ENCODE data around the gene ATAT1. TPM values are rescaled to one million over a fixed set of nuclear protein-coding genes. Genes with fewer than 3 reads are reported as not detected.

ATAT1 gene
- total and polyA plus RNA-seq, 2 of the 13 experiments (the other 11 are each of a cell fraction or from before 2014, with no cell fraction given), result 9.2 to 23.6 TPM

GRCh38 chr6:30617565-30618269 is 9.0 kb upstream of the ATAT1 start, which contains the start of gene MRPS18B (continued):
- TF ChIP-seq FOXP1 (IDR thresholded peaks at IDR 0.05) (no peak), FOXP1 (CRISPR knock-in tag; IDR thresholded peaks at IDR 0.05) (no peak), ZEB1 (IDR thresholded peaks at IDR 0.05; ENCODE audit: insufficient replicate concordance, low read depth) (peak; percentile 43), STAT6 (CRISPR knock-in tag; IDR thresholded peaks at IDR 0.05; ENCODE audit: borderline replicate concordance) (peak; percentile 20; the same call in 1 of the 2 replicates), ZBTB38 (CRISPR knock-in tag; IDR thresholded peaks at IDR 0.05) (peak; percentile 60), PCBP1 (IDR thresholded peaks at IDR 0.05; ENCODE audit: borderline replicate concordance, low read depth, low read length) (0 out of 2 replicates have a peak, but pooled peaks have one; percentile 10), PRMT3 (CRISPR knock-in tag; IDR thresholded peaks at IDR 0.05; ENCODE audit: borderline replicate concordance, low read depth) (no peak), SSRP1 (CRISPR knock-in tag; IDR thresholded peaks at IDR 0.05) (no peak; the same call in 1 of the 2 replicates), RFX5 (IDR thresholded peaks at IDR 0.05; ENCODE audit: low read depth, low read length) (no peak), RERE (CRISPR knock-in tag; IDR thresholded peaks at IDR 0.05; ENCODE audit: low read depth) (no peak), CHCHD3 (CRISPR knock-in tag; IDR thresholded peaks at IDR 0.05) (no peak), ZNF510 (CRISPR knock-in tag; IDR thresholded peaks at IDR 0.05; ENCODE audit: low read depth) (no peak; the same call in 1 of the 2 replicates), ZSCAN12 (CRISPR knock-in tag; IDR thresholded peaks at IDR 0.05) (no peak), NFKBIZ (CRISPR knock-in tag; IDR thresholded peaks at IDR 0.05) (0 out of 2 replicates have a peak, but pooled peaks have one; percentile 23), ZNF343 (CRISPR knock-in tag; IDR thresholded peaks at IDR 0.05) (0 out of 2 replicates have a peak, but pooled peaks have one; percentile 9), ZNF674 (CRISPR knock-in tag; IDR thresholded peaks at IDR 0.05; ENCODE audit: low read depth) (no peak), SIN3B (IDR thresholded peaks at IDR 0.05; ENCODE audit: low read length) (peak; percentile 67; the same call in 1 of the 2 replicates), SNAI1 (CRISPR knock-in tag; IDR thresholded peaks at IDR 0.05; ENCODE audit: borderline replicate concordance) (no peak), RFXANK (CRISPR knock-in tag; IDR thresholded peaks at IDR 0.05) (peak; percentile 58; the same call in 1 of the 2 replicates), SKI (IDR thresholded peaks at IDR 0.05; ENCODE audit: partially characterized antibody) (no peak), FOXA3 (CRISPR knock-in tag; IDR thresholded peaks at IDR 0.05) (no peak), PCBP2 (optimal IDR thresholded peaks at IDR 0.05; ENCODE audit: low read depth, low read length, poor library complexity, severe bottlenecking) (no peak), MZF1 (CRISPR knock-in tag; IDR thresholded peaks at IDR 0.05; ENCODE audit: borderline replicate concordance) (no peak; the same call in 1 of the 2 replicates), POGZ (CRISPR knock-in tag; IDR thresholded peaks at IDR 0.05) (peak; percentile 6; the same call in 1 of the 2 replicates)
